OCI-LY1 (cell line): Measurements from ENCODE around the gene GLB1L3.

ENCODE experiments used
- EZH2 ChIP-seq: fragments of 200-600 bp; sonication (generic), shearing (Covaris generic); IDR thresholded peaks from 2 replicates; pipeline ENCODE4 v1.8.0; 2017; ENCODE audit warnings: borderline replicate concordance, mixed run types, mild to moderate bottlenecking, antibody characterized with exemption, low read length, moderate library complexity, mixed read lengths
- TF ChIP-seq, protein P1 (sequence below): fragments of 200-600 bp; sonication (generic), shearing (Covaris generic); IDR thresholded peaks from 2 replicates; pipeline ENCODE4 v1.5.1; 2017; ENCODE audit warnings: mild to moderate bottlenecking, antibody characterized with exemption, low read length, moderate library complexity, mixed read lengths

DNA sequence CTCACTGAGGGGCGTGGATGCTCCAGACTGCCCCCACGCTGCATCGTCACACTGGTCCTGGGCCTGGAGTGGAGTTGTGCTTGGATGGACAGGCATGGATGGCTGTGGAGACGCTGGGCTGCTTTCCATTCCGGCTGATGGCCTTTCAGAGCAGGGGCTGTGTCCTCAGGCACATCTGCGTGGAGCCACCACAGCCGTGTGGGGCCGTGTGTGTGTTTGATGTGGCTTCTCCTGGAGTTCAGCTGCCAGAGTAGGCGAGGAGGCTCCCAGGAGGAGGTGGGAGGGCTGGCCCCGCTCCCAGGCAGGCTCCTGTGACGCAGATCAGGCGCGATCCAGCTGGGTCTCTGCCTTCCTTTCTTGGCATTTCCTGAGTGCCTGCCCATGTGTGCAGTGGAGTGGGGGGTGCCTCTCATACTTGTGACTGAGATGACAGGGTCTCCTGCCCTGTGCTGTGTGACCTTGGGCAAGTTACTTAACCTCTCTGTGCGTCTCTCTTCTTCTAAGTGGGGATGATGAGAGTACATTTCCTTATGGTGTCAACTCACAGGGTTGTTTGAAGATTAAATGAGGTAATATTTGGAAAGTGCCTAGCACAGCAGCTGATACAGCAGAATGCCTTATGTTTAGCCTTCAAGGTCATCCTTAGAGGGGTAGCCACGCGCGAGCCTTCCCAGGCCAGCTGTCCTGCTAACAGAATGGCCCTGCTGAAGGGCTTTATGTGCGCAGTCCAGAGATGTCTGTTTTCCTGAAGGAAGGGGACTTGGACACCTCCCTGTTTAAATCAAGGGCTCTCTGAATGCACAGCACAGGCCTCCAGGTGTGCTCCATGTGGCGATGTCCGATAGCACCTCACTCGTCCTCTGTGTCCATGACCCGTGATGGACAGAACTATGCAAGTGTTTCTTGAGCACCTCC lies 89.1 kb downstream of the GLB1L3 start:
- TF ChIP-seq, protein P1, sequence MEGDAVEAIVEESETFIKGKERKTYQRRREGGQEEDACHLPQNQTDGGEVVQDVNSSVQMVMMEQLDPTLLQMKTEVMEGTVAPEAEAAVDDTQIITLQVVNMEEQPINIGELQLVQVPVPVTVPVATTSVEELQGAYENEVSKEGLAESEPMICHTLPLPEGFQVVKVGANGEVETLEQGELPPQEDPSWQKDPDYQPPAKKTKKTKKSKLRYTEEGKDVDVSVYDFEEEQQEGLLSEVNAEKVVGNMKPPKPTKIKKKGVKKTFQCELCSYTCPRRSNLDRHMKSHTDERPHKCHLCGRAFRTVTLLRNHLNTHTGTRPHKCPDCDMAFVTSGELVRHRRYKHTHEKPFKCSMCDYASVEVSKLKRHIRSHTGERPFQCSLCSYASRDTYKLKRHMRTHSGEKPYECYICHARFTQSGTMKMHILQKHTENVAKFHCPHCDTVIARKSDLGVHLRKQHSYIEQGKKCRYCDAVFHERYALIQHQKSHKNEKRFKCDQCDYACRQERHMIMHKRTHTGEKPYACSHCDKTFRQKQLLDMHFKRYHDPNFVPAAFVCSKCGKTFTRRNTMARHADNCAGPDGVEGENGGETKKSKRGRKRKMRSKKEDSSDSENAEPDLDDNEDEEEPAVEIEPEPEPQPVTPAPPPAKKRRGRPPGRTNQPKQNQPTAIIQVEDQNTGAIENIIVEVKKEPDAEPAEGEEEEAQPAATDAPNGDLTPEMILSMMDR: no peak
- TF ChIP-seq EZH2: no peak
